Right lobe of liver (tissue), 6 donors: Measurements from ENCODE around the gene SIGLEC1. TPM values are rescaled to one million over a fixed set of nuclear protein-coding genes. Genes with fewer than 3 reads are reported as not detected.

Source experiments
- ATAC-seq, 4 donors: fragments of 200-7000 bp; cut with Tn5 transposase; one replicate each; pipeline ENCODE4 v1.9.1; 2020; ENCODE audit warnings: mild to moderate bottlenecking in 4 of 4, moderate library complexity in 4 of 4
- DNase-seq, 3 donors: peaks; one replicate each; pipeline ENCODE4 v3.0.0-alpha.2; 2020
- H3K27ac ChIP-seq, 3 donors: fragments of 200-600 bp; one replicate each; pipeline ENCODE4 v1.8.0; 2022
- H3K27me3 ChIP-seq, 2 donors: fragments of 200-600 bp; one replicate each; pipeline ENCODE4 v1.8.0; 2022
- H3K36me3 ChIP-seq, 4 donors: fragments of 200-600 bp; sonication (generic) in 1 of 4; one replicate each; pipeline versions ENCODE4 v1.5.1 to v1.8.0; 2017 to 2022; ENCODE audit warnings: control low read depth in 1 of 4
- H3K4me1 ChIP-seq, 4 donors: fragments of 200-600 bp; sonication (generic) in 1 of 4; one replicate each; pipeline versions ENCODE4 v1.5.1 to v1.8.0; 2017 to 2022; ENCODE audit warnings: control low read depth in 1 of 4
- H3K4me3 ChIP-seq, 3 donors: fragments of 200-600 bp; one replicate each; pipeline ENCODE4 v1.8.0; 2022
- H3K9me3 ChIP-seq, 4 donors: fragments of 200-600 bp; sonication (generic) in 1 of 4; one replicate each; pipeline versions ENCODE4 v1.5.1 to v1.8.0; 2017 to 2022; ENCODE audit warnings: control low read depth in 1 of 4
- CTCF ChIP-seq, 4 donors: fragments of 200-600 bp in 3 of 4; fragments of 450-650 bp in 1 of 4; IDR thresholded peaks; one replicate each; pipeline versions ENCODE4 v1.5.1 to v1.8.0; 2016 to 2022; ENCODE audit warnings: antibody characterized with exemption in 4 of 4, mild to moderate bottlenecking in 2 of 4
- POLR2A ChIP-seq: fragments of 450-650 bp; IDR thresholded peaks from one replicate; pipeline ENCODE4 v1.6.1; 2017; ENCODE audit warnings: antibody characterized with exemption, mild to moderate bottlenecking
- WGBS: methylation state at CpG from one replicate; pipeline ENCODE4 v1.1.6; 2018; ENCODE audit warnings: low coverage, low lambda C conversion rate; ENCODE audit not compliant: insufficient coverage; ENCODE audit errors: missing lambda C conversion rate; 5-methylcytosine and 5-hydroxymethylcytosine counted together
- intact Hi-C, 2 donors: fragments of 100-400 bp; cut with DNase I; formaldehyde crosslinking; loops; one replicate each; pipeline versions ENCODE4 v1.11.2 to v1.14.1; 2022
- total RNA-seq, 6 experiments: library from RNA; depleted of rRNA in 2 of 6; stranded (reverse); fragments of >200 nt in 2 of 6; fragmentation: NEBNext Ultra II Directional in 3 of 6; extraction: Animal tissue kit (Norgen Biotek cat#: 25700) in 3 of 6; gene quantifications; one replicate each; pipeline versions ENCODE4 v1.1.0 to v1.2.4, GENCODE V29; 2016 to 2023
- donor health status: DM: no; HTN: yes; CAD: no.
- donor health status: DM: no; HTN: no; CAD: no.
- donor health status: DM: no; HTN: no; CAD: no.
- donor health status: DM: no; HTN: yes; CAD: no.
- donor health status: DM: no; HTN: yes; CAD: no.

SIGLEC1 gene
- total RNA-seq, 6 experiments from 2014 or later, result 2.6 to 13.9 (median 5.7) TPM

GRCh38 chr20:3734111-3734843, 21.9 kb upstream of the SIGLEC1 start:
- intact Hi-C loops, result no loop called here
- Histone ChIP-seq H3K9me3 (no peaks in the 10 kb centered on the region), H3K4me3 (no peak overlapping the region), H3K27me3 (no peaks in the 10 kb centered on the region), H3K27ac (no peak overlapping the region), H3K36me3 (no peaks in the 10 kb centered on the region), H3K4me1 (peaks cover 0 to 31% (median 6%) of the 10 kb centered on the region in 4 donors)
- peak in 3 of 4 donors; percentile 24 to 27 (median 26) for ATAC-seq
- no peak for TF ChIP-seq CTCF (IDR thresholded peaks at IDR 0.05)
- TF ChIP-seq POLR2A, result no peak
- 49% methylated on average over 8 of the region's 12 CpGs for WGBS
- DNase-seq, result no peak

GRCh38 chr20:3733119-3733995, 21.0 kb upstream of the SIGLEC1 start:
- TF ChIP-seq POLR2A (no peak), CTCF (IDR thresholded peaks at IDR 0.05) (no peak)
- no peak for ATAC-seq
- Histone ChIP-seq H3K4me3 (peak overlapping the region in 1 of 3 donors; percentile 26), H3K27ac (no peak overlapping the region), H3K36me3 (no peaks in the 10 kb centered on the region), H3K4me1 (peaks cover 0 to 22% (median under 1%) of the 10 kb centered on the region in 4 donors), H3K27me3 (no peaks in the 10 kb centered on the region), H3K9me3 (no peaks in the 10 kb centered on the region)
- no peak for DNase-seq
- WGBS, result 82% methylated on average over 8 of the region's 20 CpGs
- intact Hi-C loops, result no loop called here

- ATAC-seq, result no peak
These were observed 20.1 kb upstream of the SIGLEC1 start, which contains the start of gene HSPA12B for GRCh38 chr20:3732327-3733118. HSPA12B (plus strand) TSS chr20:3732685; CDS start chr20:3738675, 5,990 bp downstream.

More at GRCh38 chr20:3732327-3733118, 20.1 kb upstream of the SIGLEC1 start, which contains the start of gene HSPA12B:
- 0% methylated on average over 9 of the region's 67 CpGs for WGBS
- no peaks in the 10 kb centered on the region for H3K36me3 ChIP-seq
- no peak within 1 kb of the TSS for H3K27ac ChIP-seq
- H3K27me3 ChIP-seq, result no peaks in the 10 kb centered on the region
- DNase-seq, result no peak
- intact Hi-C loops, result no loop called here
- TF ChIP-seq CTCF (IDR thresholded peaks at IDR 0.05) (no peak), POLR2A (no peak)
- no peaks in the 10 kb centered on the region for H3K9me3 ChIP-seq
- peaks cover 0 to 15% (median 0%) of the 10 kb centered on the region in 4 donors for H3K4me1 ChIP-seq
- H3K4me3 ChIP-seq, result peak within 1 kb of the TSS in 1 of 3 donors; percentile 26
